HG03432 (cell line): ENCODE results near the gene PCSK5.
A peak's percentile ranks its signal among the peaks of the same experiment; 100 is the strongest.

ENCODE experiments used
- ATAC-seq: cut with Tn5 transposase; IDR thresholded peaks from one replicate; pipeline ENCODE4 v1.9.1; 2021; ENCODE audit warnings: mild to moderate bottlenecking, moderate library complexity; ENCODE audit not compliant: unreplicated experiment

Gene PCSK5

DNA sequence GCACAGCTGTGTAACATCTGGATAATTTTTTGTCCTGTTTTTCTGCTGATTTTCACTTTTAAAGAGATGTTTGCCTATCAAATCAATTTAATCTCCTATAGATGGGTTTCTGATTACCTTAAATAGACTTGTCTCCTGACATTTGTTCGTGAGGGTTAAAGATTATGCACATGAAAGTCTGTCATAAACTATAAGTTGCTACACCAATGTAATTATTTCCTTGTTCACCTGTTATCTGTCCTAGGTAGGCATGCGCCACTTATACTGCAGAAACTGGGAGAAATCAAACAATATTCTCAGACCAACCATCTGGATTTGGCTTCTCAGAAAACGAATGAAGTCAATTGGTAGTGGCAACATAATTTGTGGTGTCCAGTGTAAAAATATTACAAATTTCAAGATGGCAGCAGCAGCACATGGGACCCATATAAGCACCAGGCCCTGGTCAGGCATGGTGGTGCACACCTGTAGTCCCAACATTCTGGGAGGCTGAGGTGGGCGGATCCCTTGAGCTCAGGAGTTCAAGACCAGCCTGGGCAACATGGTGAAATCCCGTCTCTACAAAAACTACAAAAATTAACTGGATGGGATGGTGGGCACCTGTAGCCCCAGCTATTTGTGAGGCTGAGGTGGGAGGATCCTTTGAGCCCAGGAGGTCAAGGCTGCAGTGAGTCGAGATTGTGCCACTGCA lies 483.5 kb downstream of the PCSK5 start:
- no peak for ATAC-seq

DNA sequence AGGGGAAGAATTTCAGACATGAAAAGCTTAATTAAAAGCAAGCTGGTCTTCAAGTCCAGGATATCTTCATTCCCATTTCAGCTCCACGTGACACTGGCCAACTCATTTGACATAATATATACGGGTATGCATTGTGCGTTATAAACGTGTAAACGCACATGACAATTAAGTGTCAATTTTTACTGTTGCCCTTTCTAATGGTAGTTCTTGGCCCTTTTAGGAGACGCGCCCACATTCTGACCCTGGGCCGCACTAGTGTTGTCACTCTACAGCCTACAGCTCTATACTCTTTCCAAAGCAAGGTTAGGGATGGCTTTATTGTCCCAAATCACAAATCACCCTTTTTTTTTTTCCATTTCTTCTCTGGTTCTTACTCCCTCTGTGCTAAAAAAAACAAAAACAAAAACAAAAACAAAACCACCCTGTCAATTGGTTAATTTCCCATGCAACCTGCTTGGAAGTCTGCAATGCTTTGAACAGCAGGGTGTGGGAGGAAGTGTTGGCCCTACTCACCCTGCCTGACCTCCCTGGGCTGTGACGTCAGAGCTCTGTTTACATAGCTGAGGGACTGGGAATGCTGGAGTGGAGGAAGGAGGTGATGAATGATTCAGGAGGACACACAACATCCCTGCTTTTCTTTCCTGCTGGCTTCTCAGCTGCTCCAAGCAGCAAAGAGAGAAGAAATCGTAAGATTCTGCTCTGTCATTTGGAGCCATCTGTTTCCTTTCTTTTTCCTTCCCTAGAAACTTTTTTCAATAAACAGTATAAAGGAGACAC lies 484.5 kb downstream of the PCSK5 start:
- ATAC-seq = no peak

DNA sequence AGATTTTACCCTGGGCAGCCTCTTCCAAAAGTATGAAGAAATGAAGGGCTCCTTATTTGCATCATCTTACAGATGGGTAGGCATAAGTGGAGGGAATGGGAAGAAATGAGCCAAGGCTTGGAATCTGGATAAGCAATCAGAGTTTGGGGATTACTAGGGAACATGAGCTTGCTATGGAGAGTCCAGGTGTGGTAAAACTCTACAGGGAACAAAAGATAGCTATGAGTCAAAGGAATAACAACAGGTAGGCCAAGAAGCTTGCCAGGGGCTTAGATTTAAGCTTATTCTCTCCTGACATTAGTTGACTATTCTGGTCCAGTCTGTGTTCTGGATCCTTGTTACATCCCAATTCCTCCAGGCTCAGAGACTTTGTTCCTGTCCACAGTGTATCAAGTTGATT lies 487.3 kb downstream of the PCSK5 start:
- no peak for ATAC-seq

DNA sequence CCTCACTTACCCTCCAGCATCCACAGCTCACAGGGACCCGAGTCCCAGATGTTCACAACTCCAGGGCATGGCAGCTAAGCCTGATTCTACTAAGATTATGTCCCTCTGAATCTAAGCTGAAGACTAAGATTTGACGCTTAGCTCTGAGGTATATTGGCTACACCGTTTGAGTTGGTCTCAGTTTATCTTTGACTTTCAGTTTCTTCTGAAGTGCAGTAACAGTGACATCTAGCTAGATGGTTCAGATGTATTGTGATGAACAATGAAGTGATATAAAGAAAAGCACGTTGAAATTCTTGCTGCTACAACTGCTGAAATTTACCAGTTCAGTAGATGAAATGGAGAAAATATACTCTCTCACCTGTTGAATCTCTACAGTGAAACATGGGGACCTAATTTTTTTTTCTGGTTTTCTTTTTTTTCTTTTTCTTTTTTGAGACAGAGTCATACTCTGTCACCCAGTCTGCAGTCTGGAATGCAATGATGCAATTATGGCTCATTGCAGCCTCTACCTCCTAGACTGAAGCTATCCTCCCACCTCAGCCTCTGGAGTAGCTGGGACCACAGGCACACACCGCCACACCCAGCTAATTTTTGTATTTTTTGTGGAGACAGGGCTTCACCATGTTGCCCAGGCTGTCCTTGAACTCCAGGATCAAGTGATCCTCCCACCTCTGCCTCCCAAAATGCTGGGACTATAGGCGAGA lies 488.0 kb downstream of the PCSK5 start:
- no peak for ATAC-seq

DNA sequence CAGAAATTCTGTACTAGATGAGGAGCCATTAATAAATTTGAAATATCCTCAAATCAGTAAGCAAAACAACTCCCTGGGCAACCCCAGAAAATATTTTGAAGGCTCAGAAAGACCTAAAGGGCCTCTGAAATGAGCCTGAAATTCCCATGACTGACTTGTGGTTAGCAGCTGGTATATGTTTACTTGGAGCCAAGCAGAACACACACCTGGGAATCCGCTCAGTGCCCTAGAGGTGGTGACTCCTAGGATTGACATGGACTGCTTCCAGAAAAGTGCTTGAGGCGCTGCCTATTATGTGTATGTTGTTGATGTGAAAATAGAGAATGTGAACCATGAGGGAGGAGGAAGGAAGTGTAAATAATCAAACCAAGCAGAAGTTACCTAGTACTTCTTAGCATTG lies 489.0 kb downstream of the PCSK5 start:
- ATAC-seq = no peak

DNA sequence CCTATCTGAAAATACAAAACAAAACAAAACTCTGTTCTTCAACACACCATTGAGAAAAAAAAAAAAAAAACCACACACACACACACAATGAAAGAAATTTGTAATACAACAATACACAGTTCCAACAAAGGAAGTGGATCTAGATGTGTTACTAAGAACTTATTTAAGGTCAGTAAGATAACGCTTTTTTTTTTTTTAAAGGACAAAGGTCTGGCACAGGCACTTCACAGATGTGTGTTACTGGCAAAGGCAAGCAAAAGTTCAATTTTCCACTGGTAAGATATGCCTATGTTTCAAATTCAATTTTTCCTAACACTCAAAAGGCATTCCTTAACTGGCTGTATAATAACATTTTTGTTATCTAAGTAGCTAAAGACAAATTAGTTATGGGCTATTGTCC lies 500.2 kb downstream of the PCSK5 start:
- ATAC-seq = no peak

DNA sequence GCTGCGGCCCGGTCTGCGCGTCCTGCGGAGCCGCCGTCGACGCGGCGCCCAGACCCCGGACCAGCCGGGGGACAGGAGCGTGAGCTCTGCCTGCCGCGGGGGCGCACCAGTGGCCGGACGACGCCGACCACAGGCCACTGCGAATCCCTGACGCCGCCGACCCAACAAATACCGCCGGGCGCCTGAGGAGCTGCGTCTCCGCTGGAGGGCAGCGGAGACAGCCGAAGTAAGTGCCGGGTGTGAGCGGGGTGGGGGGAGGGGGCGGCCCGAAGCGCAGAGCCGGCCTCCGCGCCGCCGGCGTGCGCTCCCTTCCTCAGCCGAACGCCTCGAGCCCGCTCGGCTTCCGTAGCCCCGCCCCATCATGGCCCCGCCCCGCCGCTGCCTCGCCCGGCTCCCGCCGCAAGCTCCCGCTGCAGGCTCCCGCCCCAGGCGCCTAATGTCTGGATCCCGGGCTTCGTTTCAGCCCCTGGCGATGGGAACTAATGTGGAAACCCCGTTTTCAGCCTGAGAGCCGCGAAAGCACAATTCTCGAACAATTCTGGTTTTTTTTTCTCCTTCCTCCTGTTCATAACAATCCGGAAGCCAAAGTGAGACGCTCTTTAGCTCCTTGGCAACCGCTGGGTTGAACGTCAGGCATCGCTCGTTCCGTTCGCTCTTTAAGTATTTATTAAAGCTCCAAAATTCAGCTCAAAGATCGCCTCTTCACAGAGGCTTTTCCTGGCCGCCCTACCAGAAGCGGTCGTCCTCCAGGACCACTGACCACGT lies 503.9 kb downstream of the PCSK5 start, which contains the start of gene RFK:
RFK (minus strand) TSS at position 232 of the 765 bp plus-strand sequence. CDS start 255 bp downstream, outside the sequence.
- ATAC-seq = peak; percentile 81

DNA sequence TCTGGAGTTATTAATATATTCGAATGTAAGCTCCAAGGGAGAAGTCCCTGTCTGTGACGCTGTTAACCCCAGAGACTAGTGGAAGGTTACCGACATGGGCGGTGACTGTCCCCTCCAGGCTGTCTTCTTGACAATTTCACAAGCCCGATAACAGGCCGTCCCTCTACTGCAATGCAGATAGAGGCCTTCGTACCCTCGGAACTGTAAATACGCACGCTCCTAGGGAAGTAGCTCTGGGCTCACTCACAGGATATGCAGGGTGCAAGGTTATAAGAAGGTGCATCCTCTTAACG lies 504.4 kb downstream of the PCSK5 start:
- ATAC-seq = peak; percentile 46

DNA sequence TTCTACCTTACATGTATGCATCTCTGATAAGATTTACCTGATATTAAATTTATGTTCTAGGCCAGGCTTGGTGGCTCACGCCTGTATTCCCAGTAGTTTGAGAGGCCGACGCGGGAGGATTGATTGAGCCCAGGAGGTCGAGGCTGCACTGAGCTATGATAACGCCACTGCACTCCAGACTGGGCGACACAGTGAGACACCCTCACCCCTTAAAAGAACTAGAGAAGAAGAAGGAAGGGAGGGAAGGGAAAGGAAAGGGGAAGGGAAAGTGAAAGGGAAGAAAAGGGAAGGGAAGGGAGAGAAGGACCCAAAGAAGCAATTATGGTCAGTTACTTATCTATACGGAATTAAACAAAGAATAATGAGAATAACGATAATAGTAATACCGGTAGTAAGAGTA lies 504.9 kb downstream of the PCSK5 start:
- ATAC-seq = no peak

DNA sequence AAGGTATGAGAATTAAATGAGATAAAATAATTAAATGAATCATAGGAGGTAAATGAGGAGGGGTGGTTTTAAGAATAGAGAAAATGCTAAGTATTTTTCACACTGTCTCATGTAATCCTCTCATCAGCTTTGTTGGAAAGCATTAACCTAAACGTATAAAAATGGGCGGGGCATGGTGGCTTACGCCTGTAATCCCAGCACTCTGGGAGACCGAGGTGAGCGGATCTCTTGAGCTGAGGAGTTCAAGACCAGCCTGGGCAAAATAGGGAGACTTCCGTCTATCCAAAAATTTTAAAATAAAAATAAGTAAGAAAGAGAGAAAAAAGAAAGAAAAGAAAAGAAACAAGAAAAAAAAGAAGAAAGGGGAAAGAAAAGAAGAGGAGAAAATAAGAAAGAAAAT lies 505.7 kb downstream of the PCSK5 start:
- no peak for ATAC-seq

DNA sequence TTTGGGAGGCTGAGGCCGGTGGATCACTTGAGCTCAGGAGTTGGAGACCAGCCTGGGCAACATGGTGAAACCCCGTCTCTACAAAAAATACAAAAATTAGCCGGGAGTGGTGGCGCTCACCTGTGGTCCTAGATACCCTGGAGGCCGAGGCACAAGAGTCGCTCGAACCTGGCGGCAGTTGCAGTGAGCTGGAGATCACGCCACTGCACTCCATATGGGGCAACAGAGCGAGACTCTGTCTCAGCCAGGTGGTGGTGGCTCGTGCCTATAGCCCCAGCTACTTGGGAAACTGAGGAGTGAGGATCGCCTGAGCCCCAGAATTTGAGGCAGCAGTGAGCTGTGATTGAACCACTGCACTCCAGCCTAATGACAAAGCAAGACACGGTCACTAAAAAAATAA lies 506.1 kb downstream of the PCSK5 start:
- ATAC-seq = no peak

DNA sequence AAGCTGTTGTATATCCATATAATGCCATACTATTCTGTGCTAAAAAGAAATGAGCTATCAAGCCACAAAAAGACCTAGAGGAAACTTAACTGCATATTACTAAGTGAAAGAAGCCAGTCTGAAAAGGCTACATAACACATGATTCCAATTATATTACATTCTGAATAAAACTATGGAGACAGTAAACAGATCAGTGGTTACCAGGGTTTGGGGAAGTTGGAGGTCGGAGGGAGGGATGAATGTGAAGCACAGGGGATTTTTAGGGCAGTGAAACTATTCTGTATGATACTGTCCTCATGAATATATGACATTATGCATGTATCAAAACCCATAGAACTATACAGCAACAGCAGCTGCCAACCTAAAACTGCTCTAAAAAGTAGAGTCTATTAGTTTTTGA lies 509.4 kb downstream of the PCSK5 start:
- ATAC-seq = no peak

DNA sequence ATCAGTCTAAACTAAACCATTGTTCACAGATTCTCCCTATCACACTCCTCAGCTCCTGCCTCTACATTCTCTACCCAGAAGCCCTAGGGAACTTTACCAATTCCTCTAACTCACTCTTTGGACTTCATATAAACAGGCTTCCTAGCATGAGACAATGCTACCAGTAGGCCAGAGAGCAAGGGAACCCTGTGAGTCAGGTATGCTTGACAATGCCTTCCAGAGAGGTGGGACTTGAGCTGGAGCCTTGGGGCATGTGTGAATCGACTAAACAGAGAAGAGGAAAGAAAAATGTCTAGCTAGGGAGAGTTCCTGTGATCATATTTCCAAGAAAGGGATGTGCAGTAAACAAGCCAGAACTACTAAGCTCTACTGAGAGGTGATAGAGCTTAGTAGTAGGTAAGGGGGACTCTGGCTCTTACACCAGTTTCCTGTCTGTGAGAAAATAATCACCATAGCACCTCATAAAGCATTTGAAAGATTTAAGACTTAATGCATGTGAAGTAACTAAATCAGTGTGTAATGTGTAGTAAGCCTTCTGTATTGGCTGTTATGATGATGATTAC lies 510.1 kb downstream of the PCSK5 start:
- no peak for ATAC-seq

DNA sequence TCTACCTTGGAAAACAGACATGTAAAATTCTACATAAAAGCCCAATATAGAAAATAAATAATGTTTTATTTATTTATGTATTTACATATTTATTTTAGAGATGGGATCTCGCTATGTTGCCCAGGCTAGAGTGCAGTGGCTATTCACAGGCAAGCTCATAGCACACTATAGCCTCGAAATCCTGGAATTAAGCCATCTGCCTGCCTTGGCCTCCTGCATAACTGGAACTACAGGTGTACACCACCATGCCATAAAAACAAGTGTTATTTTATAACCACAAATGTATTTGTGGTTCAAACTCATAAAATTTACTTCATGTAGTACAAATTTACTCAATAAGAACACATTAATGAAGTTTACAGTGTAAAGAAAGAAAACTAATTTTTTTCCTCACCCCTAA lies 510.7 kb downstream of the PCSK5 start:
- ATAC-seq = no peak

DNA sequence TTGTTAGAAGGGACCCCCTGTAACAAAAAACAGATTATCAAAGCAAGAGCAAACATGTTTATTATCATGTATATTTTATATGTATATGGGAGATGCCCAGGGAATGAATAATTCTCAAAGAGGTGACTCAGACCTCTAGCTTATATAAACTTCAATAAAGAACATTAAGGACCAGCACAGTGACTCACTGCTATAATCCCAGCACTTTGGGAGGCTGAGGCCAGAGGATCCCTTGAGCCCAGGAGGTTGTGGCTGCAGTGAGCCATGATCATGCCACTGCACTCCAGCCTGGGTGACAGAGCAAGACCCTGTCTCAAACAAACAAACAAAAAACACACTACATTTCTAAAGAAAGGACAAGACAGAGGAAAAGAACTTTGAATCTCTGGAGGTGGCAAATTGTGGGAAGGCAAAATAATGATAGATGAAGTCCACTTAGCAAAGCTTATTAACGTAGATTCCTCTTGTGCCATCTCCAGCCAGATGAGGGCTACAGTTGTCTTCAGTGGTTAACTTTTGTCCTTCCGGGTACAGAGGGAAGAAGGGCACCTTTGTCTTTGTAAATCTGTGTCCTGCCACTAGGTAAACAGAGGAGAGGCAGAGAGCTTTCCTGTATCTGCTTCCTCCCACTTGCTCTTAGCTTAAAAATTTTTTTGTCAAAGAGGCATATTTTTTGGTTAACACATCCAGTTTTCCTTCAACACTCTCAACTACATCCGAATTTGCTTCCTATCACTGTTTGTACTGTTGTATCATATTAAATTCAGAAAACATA lies 511.3 kb downstream of the PCSK5 start:
- no peak for ATAC-seq

DNA sequence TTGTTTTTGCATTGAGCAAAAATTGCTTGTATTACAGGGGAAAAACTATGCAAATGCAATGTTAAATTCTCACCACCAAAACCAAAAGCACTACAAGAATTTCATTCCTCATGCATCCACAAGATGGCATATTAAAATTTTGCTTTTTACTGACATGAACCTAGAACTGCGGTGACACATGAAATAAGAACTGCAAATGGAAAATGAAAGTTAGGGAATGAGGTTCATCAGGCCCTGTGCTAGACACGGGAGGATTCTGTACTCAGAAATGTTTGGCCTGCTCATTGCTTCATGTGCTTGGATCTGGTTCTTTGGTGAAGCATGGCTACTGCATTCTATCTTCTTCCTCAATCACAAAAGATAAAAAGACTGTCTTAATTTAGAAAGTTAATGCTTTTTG lies 512.9 kb downstream of the PCSK5 start:
- peak; percentile 91 for ATAC-seq

DNA sequence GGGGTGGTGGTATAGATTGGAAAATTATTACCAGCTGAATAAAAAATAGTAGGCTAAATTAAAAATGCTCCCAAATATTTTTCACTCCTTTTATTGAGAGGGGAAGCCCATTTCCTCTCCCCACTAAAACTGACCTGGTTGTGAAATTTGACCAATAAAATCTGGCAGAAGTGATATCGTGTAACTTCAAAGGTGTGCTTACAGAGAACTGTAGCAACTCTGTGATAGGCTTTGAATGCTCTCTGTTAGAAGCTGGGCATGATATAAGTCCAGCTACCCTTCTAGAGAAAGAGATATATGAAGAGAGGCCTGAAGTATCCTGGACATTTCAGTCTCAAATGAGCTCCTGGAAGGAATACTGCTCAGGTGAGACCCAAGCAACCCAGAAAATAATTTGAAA lies 513.9 kb downstream of the PCSK5 start:
- ATAC-seq = no peak

DNA sequence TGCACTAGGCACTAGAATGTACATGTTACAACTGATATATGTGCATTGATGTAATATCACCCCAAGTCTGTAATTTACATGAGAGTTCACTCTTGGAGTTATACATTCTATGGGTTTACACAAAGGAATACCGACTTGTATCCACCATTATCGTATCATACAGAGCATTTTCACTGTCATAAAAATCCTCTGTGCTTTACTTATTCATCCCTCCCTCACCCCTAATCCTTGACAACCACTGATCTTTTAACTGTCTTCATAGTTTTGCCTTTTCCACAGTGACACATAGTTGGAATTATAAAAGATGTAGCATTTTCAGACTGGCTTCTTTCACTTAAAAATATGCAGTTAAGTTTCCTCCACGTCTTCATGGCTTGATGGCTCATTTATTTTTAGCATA lies 514.9 kb downstream of the PCSK5 start:
- ATAC-seq = no peak

DNA sequence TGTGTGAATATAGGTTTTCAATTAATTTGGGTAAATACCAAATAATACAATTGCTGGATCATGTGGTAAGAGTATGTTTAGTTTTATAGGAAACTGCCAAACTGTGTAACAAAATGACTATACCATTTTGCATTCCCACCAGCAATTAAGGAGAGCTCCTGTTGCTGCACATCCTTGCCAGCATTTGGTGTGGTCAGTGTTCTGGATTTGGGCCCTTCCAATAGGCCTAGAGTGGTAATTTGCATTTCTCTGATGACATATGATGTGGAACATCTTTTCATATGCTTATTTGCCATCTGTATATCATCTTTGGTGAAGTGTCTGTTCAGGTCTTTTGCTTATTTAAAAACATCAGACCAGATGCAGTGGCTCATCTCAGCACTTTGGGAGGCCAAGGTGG lies 515.4 kb downstream of the PCSK5 start:
- no peak for ATAC-seq
